K562 (cell line): Measurements from ENCODE around the gene INSM1. TPM values are rescaled to one million over a fixed set of nuclear protein-coding genes. Genes with fewer than 3 reads are reported as not detected.

Experiments used
- HOXB6 ChIP-seq: fragments of 250-450 bp; sonication (Bioruptor Pico); IDR thresholded peaks from 2 replicates; pipeline ENCODE4 v1.5.1; 2022; ENCODE audit warnings: mild to moderate bottlenecking, borderline replicate concordance
- KDM2B ChIP-seq: fragments of 250-450 bp; sonication (Bioruptor Pico); IDR thresholded peaks from 2 replicates; pipeline ENCODE4 v1.8.0; 2021; ENCODE audit warnings: mild to moderate bottlenecking, moderate library complexity
- PHF21A ChIP-seq: fragments of 450-650 bp; IDR thresholded peaks from 2 replicates; pipeline ENCODE4 v1.6.1; 2017; ENCODE audit warnings: low read depth, borderline replicate concordance
- TEAD2 ChIP-seq: fragments of 450-650 bp; IDR thresholded peaks from 2 replicates; pipeline ENCODE4 v1.6.1; 2016; ENCODE audit warnings: missing genetic modification characterization, control low read depth, missing compliant biosample characterization
- ZBTB12 ChIP-seq: fragments of 250-450 bp; sonication (Bioruptor Pico); IDR thresholded peaks from 2 replicates; pipeline ENCODE4 v1.4.0; 2020
- ZNF445 ChIP-seq: fragments of 250-450 bp; sonication (Bioruptor Pico); IDR thresholded peaks from 2 replicates; pipeline ENCODE4 v1.4.0; 2020; ENCODE audit warnings: low read depth, mild to moderate bottlenecking, moderate library complexity
- ZNF707 ChIP-seq: fragments of 250-450 bp; sonication (Bioruptor Pico); conservative IDR thresholded peaks from 2 replicates; pipeline ENCODE4 v1.8.0; 2022; ENCODE audit warnings: inconsistent platforms, mild to moderate bottlenecking, moderate library complexity
- polyA plus RNA-seq, 8 experiments: library from polyadenylated mRNA; depleted of rRNA in 4 of 8; stranded (reverse) in 5 of 8; unstranded in 3 of 8; fragments of >200 nt; fragmentation: Nextera tagmentation in 2 of 8; fragmentation: Illumina TruSeq in 1 of 8; extraction: Ambion mirVana in 2 of 8; extraction: Trizol in 1 of 8; gene quantifications; 2 replicates each; pipeline versions ENCODE4 v1.2.1 to v1.2.3, GENCODE V29; 2011 to 2014; ENCODE audit warnings: inconsistent platforms in 1 of 8, missing spikeins in 1 of 8
- total RNA-seq, 7 experiments: library from RNA; depleted of rRNA in 6 of 7; stranded (reverse); fragments of >200 nt in 6 of 7; fragmentation: Illumina TruSeq in 2 of 7; extraction: Trizol in 2 of 7; gene quantifications; 2 replicates each; pipeline versions ENCODE4 v1.2.1 to v1.2.3, GENCODE V29; 2011 to 2021; ENCODE audit warnings: low replicate concordance in 1 of 7
- TF ChIP-seq, protein P1 (sequence below): fragments of 150-350 bp; IDR thresholded peaks from 2 replicates; pipeline ENCODE4 v1.6.1; 2014; ENCODE audit warnings: low read depth, mild to moderate bottlenecking, low read length, borderline replicate concordance

Gene INSM1
- total and polyA plus RNA-seq, 9 of the 15 experiments (the other 6 are each of a cell fraction or from before 2014, with no cell fraction given) = not detected

DNA sequence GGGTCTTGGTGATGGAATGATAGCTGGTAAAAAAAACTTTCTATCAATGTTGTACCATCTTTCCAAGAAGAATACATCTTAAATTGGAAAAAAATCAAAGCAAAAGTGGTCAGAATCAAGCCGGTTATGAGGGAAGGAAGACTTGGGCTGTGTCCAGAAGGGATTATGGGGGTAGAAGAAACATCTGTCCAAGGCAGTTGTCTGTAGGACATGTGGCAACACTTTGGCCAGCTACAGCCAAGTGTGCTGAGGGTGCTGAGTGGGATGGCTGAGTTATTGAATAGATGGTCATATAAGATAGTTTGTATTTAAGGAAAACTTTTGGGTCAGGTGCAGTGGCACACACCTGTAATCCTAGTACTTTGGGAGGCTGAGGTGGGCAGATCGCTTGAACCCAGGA lies 38.4 kb downstream of the INSM1 start (continued):
- no peak for TF ChIP-seq KDM2B
- no peak for TF ChIP-seq ZBTB12 (CRISPR knock-in tag)
- TF ChIP-seq, protein P1, sequence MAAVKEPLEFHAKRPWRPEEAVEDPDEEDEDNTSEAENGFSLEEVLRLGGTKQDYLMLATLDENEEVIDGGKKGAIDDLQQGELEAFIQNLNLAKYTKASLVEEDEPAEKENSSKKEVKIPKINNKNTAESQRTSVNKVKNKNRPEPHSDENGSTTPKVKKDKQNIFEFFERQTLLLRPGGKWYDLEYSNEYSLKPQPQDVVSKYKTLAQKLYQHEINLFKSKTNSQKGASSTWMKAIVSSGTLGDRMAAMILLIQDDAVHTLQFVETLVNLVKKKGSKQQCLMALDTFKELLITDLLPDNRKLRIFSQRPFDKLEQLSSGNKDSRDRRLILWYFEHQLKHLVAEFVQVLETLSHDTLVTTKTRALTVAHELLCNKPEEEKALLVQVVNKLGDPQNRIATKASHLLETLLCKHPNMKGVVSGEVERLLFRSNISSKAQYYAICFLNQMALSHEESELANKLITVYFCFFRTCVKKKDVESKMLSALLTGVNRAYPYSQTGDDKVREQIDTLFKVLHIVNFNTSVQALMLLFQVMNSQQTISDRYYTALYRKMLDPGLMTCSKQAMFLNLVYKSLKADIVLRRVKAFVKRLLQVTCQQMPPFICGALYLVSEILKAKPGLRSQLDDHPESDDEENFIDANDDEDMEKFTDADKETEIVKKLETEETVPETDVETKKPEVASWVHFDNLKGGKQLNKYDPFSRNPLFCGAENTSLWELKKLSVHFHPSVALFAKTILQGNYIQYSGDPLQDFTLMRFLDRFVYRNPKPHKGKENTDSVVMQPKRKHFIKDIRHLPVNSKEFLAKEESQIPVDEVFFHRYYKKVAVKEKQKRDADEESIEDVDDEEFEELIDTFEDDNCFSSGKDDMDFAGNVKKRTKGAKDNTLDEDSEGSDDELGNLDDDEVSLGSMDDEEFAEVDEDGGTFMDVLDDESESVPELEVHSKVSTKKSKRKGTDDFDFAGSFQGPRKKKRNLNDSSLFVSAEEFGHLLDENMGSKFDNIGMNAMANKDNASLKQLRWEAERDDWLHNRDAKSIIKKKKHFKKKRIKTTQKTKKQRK = no peak
- no peak for TF ChIP-seq ZNF445 (CRISPR knock-in tag)
- TF ChIP-seq TEAD2 (tag) = no peak
- no peak for TF ChIP-seq HOXB6 (CRISPR knock-in tag)
- TF ChIP-seq ZNF707 (CRISPR knock-in tag) = no peak
- no peak for TF ChIP-seq PHF21A
